Astrocyte of the cerebellum (primary cell): Measurements from ENCODE around the gene PEPD.

ENCODE experiments used
- DNase-seq: peaks from one replicate; pipeline ENCODE4 v3.0.0-alpha.2; 2011; ENCODE audit warnings: low read depth
- H3K4me3 ChIP-seq: 2 replicates; pipeline ENCODE4 v1.5.1; 2011; ENCODE audit warnings: mild to moderate bottlenecking, low read depth, low read length, moderate library complexity
- in situ Hi-C: cut with HindIII; loops from 2 replicates; pipeline ENCODE4 v1.10.0; 2017; ENCODE audit warnings: low sequenced_read_pairs
- TF ChIP-seq, protein P1 (sequence below): IDR thresholded peaks from 2 replicates; pipeline ENCODE4 v1.5.1; 2012; ENCODE audit warnings: low read length, low read depth, moderate library complexity, mild to moderate bottlenecking; ENCODE audit errors: missing control alignments

Gene PEPD

DNA sequence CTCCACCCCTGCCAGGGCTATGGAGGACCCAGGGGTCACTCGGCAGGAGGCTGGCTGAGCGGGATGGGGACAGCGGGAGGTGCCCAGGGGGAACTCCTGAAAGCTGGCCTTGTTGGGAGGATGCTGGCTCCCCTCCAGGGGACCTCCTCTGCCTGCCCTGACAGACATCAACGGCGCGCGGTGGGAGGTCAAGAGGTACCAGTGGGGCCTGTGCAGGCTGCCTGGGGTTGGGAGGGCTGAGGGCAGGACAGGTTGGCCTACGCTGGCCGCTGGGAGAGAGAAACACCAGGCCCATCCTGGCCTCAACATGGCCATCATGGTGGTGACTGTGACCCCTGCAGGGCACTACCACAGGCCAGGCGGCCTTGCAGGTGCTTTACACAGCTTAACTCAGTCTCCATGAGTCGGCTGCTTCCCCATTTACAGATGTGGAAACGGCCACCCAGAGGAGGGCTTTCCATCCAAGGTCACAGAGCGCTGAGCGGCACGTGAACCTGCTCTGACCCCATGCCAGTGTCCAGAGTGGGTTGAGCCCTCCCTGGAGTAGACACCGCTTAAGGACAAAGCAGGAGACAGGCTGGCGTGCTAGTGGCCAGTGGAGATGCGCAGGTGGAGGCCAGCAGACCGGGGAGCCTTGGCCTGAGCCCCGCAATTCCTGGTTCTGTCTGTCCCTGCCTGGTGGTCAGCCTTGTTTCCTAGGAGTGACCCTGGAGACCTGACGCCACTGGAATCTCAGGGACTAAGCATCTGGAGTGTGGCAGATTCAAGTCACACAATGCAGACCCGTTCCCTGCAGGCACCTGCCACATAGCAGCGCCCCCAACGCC, 120.5 kb downstream of the PEPD start:
- in situ Hi-C loops, result no loop called here
- no peak overlapping the region for H3K4me3 ChIP-seq
- TF ChIP-seq, protein P1, sequence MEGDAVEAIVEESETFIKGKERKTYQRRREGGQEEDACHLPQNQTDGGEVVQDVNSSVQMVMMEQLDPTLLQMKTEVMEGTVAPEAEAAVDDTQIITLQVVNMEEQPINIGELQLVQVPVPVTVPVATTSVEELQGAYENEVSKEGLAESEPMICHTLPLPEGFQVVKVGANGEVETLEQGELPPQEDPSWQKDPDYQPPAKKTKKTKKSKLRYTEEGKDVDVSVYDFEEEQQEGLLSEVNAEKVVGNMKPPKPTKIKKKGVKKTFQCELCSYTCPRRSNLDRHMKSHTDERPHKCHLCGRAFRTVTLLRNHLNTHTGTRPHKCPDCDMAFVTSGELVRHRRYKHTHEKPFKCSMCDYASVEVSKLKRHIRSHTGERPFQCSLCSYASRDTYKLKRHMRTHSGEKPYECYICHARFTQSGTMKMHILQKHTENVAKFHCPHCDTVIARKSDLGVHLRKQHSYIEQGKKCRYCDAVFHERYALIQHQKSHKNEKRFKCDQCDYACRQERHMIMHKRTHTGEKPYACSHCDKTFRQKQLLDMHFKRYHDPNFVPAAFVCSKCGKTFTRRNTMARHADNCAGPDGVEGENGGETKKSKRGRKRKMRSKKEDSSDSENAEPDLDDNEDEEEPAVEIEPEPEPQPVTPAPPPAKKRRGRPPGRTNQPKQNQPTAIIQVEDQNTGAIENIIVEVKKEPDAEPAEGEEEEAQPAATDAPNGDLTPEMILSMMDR, result no peak
- DNase-seq, result no peak

GRCh38 chr19:33399745-33400681, 121.6 kb downstream of the PEPD start:
- in situ Hi-C loops, result no loop called here
- H3K4me3 ChIP-seq, result no peak overlapping the region
- no peak for DNase-seq
- TF ChIP-seq, protein P1, result no peak

DNA sequence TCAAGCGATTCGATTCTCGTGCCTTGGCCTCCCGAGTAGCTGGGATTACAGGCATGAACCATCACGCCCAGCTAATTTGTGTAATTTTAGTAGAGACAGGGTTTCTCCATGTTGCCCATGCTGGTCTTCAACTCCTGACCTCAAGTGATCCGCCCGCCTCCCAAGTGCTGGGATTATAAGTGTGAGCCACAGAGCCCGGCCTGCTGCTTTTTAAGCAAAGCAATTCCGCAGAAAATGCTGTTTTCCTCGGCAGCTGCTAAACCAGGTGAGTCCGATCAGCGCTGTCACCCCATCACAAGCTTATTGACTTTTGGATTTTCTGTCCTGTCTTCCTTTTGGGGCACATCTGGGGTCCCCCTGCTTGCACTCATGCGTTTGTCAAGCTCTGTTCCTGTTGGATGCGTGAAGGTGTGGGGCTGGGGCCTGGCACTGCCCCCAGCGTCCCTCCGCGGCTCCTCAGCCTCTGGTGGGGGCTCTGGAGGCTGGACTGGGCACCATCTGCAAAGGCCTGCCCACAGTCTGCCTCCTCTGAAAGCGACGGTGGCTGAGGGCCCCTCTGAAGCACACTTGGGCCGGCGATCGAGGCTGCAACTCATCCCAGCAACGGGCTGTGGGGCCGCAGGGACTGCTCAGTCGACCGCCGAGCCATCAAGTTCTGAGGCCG, 122.4 kb downstream of the PEPD start:
- in situ Hi-C loops, result no loop called here
- DNase-seq, result no peak
- no peak overlapping the region for H3K4me3 ChIP-seq
- TF ChIP-seq, protein P1, result no peak

- TF ChIP-seq, protein P1, result no peak
- in situ Hi-C loops, result no loop called here
- H3K4me3 ChIP-seq, result no peak overlapping the region
- no peak for DNase-seq
Measured at GRCh38 chr19:33398361-33399060, 123.1 kb downstream of the PEPD start.

DNA sequence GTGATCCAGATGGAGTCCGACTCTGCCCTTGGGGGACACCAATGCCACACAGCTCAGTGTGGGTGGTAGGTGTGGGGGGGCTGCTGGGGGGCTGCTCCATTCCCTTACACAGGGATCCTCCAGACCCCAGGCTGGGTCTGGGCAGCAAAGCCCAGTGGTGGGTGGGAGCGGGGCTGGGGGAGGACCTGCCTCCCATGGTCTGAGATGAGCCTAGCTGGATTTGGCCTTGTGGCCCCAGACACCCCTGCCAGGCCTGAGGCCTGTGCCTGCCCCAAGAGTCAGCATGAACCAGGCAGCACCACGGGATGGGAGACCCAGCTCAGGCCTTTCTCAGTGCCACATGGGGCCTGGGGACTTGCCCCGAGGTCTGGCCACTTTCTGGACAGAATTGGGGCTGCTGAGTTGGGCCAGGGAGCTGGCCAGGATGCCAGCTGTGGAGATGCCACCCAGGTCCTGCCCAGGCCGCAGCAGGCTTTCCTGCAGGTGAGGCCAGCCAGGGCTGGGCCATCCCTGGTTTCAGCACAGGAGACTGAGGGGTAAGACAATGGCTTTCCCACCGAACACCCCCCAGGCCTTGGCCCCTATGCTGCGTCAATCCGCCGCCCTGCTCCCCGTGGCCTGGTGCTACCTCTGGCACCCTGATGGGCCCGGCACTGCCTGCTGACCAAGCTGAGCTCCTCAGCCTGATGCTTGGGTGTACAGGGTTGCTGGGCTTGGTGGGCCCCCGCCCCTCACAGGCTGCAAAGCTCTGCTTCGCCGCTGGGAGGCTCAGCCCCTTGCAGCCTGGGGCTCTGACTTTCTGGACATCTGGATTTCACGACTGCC, 123.8 kb downstream of the PEPD start:
- in situ Hi-C loops, result no loop called here
- no peak for DNase-seq
- TF ChIP-seq, protein P1, result peak; percentile 57
- no peak overlapping the region for H3K4me3 ChIP-seq
